Stimulated activated CD8-positive, alpha-beta memory T cell treated with anti-CD3 and anti-CD28 coated beads, Interleukin-4, amount 100 ng/mL, for 1 hour (primary cell): ENCODE data around the gene PPP2R5A.
"Not testable (repeated sequence)": the region's sequence is repeated elsewhere in the genome, so short reads cannot be mapped to it uniquely, and the experiment has no call there.

Experiments
- DNase-seq, 2 donors: peaks; one replicate each; pipeline ENCODE4 v3.0.0-alpha.2; 2020; ENCODE audit warnings: low read depth in 2 of 2, low spot score in 1 of 2

The PPP2R5A gene

GRCh38 chr1:212267460-212267859 lies 17.8 kb upstream of the PPP2R5A start:
- no peak for DNase-seq

GRCh38 chr1:212269306-212269705 lies 15.9 kb upstream of the PPP2R5A start:
- no peak for DNase-seq

DNA sequence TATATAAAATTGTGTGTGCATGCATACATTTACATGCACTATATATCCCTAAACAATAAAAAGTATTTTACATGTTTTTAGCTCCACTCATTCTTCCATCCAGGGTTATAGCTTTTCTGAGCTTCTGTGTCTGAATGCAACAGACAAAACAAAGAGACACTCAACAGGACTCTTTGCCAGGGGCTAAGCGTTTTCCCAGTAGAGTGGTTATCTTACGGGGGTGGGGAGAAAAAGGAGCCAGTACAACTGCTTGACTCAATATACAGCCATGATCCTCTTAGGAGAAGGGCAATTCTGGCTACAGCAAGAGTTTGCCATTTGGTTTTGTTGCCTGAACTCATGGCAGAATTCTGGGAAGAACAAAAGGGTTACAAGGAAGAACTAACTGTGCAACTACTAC lies 14.6 kb upstream of the PPP2R5A start:
- no peak for DNase-seq

DNA sequence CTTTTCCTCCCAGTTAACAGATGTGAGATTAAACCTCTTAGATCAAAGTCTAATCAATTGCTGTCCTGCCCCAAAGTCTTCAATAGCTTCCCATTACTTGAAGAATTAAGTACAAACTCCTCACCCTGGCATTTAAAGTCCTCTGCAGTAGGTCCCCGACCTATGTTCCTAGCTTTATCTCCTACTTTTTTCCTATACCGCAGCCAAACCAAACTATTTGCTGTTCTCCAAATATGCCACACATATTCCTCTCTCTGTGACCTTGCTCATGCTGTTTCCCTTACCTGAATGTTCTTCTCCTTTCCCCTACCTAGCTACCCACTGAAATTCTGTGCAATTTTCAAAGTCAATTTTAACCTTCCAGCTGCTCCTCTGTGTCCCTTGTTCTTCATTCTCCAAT lies 14.0 kb upstream of the PPP2R5A start:
- no peak for DNase-seq

DNA sequence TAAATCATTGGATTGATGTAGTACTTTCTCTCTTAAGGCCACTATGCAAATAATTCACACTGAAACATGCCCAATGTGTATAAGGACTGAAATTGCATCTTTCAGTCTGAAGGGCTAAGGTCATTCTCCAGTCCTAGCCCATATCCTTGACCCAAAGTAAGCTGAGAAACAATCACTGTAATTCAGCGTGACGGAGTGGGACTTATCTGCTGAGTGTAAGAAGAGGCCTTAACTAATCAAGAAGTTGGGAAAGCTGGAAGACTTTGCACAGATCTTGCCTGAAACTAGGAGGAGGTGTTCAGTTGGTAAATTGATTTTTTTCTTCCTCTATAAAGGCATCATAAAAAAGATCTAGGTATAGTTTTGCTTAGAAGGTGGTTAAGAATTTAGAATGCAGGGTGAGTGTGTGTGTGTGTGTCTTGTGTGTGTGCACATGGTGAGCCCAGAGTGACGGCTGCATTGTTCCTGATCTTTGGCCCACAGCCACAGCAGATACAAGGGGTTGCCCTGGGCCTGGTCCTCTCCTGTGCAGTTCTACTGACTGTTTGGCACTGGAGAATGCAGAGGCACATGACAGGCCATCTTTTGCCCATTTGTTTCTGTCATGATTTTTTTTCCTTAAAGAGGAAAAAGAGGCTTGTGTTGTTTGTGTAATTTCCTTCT lies 13.3 kb upstream of the PPP2R5A start:
- DNase-seq, result no peak

- DNase-seq, result no peak
Measured at GRCh38 chr1:212281590-212281989, 3.6 kb upstream of the PPP2R5A start.

- DNase-seq, result no peak
Measured at GRCh38 chr1:212283741-212284140, 1.5 kb upstream of the PPP2R5A start.

DNA sequence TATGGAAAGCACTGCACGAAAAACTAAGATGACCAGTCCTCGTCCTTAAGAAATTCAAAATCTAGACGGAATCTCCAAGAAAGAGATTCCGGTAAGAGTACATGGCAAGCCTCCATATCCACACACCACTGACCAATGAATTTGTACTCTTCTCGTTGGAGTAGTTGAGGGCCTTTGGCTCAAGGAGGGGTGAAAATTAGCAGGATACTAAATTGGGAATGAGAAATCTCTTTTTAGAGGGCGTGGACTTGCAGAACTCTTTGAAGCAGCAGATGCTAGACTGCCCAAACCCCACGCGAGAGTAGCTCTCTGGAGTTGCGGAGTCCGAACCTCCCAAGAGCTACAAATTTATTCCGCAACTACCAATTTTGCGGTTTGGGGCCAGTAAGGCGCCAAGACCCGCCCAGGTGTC lies 872 bp upstream of the PPP2R5A start:
- no peak for DNase-seq

DNA sequence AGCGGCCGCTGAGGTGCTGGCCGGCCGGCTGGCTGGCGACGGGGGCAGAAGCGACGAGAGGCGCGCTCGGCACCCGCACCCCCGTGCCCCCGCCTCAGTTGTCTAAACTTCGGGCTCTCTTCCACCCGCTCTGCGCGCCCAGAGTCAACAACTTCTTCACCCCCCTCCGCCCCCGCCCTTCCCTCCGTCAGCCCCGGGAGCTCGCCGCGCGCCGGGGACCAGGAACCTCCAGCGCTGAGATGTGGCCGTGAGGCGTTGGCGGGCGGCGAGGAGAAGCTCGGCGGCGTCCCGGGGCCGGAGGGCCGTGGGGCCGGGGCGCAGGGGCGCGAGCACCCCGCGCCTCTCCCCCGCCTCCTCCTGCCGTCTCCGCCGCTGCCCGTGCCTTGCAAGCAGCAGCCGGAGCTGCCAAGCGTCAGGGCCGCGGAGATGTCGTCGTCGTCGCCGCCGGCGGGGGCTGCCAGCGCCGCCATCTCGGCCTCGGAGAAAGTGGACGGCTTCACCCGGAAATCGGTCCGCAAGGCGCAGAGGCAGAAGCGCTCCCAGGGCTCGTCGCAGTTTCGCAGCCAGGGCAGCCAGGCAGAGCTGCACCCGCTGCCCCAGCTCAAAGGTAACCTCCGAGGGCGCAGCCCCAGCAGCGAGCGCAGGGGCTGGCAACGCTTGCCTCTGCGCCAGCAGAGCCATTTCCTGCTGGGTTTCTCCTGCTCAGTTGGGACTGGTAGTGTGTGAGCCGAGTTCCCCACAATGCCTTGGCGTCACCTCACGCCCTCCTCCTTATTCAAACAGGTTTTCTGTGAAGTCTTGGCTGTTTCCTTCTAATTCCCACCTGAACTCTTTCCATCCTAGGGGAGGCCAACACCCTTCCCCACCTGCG lies 710 bp downstream of the PPP2R5A start:
- peak; percentile 28 to 46 for DNase-seq

DNA sequence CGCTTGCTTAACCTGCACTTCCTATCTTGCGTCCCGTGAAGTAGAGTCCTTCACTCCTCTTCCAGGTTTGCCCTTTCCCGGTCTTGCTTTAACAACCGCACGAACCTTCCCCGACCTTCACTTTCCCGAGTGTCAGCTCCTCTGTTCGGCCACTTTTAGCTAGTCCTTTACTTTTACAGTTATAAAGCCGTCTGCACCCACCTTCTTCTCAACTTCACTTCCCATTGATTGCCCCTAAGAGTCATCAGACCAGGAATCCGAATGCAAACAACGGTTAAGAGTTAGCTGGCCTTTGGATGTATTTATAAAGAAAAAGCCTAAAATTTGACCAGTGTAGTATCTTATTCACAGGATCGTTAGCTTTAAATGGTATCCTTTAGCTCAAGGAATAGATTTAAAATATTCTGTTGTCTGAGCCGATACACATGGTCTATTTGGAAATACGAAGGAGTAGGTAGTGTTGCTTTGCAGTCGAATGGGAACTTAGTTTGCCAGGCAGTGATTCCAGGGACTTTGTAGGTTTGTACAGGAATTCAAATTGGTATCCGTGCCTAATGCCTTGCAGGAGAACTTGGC lies 1.4 kb downstream of the PPP2R5A start:
- no peak for DNase-seq

DNA sequence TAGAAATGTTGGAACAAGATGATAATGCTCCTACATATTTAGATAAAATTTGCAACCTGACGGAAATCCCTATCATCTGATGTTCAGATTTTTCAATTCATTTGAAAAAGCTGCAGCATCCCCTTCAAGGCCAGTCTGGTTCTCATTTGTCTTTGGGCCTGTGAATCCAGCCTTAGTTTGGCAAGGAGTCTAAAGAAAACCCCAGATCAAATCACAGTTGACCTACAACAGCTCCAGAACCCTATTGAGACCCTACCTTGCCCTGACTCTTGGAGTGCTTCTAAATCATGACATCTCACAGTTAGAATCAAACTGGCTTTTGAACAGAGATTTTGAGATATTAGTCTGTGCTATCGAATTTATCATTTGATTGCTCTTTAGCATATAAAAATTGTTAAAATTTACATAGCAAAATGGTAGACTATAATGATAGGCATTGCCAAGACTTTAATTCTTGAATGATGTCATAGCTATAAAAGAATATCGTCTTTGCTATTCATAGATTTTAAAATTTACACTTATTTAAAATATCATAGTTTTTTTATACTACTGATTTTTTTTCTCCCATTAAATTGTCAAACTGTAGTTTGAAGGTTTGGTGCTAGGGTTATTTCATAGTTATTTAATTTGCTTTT lies 2.2 kb downstream of the PPP2R5A start:
- no peak for DNase-seq

DNA sequence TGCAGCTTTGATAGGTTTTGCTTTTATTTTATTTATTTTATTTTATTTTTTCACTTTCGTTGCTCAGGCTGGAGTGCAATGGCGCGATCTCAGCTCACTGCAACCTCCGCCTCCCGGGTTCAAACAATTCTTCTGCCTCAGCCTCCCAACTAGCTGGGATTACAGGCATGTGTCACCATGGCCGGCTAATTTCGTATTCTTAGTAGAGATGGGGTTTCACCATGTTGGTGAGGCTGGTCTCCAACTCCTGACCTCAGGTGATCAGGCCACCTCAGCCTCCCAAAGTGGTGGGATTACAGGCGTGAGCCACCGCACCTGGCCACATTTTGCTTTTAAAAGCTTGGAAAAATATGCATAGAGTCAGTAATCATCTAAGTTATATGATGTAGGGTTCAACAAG lies 2.8 kb downstream of the PPP2R5A start:
- not testable (repeated sequence) for DNase-seq

- DNase-seq, result no peak
Measured at GRCh38 chr1:212288615-212289014, 3.4 kb downstream of the PPP2R5A start.

DNA sequence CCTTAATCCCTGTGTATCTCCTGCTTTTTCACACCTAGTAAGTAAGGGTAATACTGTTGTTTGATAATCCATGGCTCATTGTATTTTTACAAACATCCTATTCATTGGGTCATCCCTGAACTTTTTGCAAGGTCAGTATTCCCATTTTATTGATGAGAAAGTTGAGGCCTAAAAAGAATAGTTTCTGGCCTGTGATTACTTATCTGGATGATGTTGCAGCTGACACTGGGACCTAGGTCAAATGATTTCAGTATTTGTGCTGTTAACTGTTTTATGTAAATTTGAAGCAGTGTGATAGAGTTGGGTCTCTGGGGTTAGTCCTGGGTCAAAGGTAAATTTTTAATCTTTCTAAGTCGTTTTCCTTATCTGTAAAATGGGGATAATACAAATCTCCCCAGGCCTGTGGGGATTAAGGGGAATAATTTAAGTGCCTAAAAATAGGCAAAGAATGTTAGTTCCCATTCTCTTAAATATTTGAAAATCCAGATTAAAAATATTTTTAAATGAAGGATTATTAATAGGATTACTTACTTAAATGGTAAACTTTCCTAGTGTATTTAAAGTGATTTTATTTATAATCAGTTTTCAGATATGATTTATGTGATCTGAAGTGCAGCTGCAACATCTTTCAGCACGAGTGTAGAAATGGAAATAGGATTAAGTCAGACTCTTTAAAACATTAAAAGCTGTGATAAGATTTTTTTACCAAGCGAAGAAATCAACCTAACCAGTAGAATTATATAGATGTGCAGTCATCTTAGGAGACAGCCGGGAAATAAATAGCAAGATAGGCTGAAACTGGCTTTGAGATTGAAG lies 4.3 kb downstream of the PPP2R5A start:
- DNase-seq, result no peak

- DNase-seq, result no peak
Measured at GRCh38 chr1:212290608-212291007, 5.4 kb downstream of the PPP2R5A start.

DNA sequence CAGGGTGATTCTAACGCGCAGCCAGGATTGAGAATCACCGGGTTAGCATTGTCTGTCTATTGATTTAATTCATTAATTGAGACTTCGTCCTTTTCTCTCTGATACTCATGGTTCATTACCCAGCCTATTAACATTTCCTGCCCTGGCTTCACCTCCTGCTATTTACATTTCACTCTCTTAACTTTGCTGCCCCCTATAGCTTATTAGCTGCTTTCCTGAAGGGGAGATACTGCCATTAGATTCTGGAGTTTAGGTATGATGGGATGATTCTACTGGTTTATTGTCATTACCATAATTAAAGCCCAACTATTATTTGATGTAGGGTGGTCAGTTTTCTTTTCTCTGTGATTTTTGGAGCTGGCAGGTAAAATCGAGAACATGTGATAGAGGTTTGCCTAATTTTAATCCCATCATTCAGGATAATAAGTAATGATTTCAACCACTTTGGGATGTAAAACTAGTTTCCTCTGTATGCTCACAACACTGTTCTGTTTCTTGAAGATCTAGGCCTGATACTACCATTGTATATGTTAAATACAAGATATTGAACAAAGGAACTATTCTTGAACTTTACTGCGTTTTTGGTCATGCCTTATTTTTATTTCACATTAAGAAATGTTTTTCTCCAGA lies 6.4 kb downstream of the PPP2R5A start:
- no peak for DNase-seq

DNA sequence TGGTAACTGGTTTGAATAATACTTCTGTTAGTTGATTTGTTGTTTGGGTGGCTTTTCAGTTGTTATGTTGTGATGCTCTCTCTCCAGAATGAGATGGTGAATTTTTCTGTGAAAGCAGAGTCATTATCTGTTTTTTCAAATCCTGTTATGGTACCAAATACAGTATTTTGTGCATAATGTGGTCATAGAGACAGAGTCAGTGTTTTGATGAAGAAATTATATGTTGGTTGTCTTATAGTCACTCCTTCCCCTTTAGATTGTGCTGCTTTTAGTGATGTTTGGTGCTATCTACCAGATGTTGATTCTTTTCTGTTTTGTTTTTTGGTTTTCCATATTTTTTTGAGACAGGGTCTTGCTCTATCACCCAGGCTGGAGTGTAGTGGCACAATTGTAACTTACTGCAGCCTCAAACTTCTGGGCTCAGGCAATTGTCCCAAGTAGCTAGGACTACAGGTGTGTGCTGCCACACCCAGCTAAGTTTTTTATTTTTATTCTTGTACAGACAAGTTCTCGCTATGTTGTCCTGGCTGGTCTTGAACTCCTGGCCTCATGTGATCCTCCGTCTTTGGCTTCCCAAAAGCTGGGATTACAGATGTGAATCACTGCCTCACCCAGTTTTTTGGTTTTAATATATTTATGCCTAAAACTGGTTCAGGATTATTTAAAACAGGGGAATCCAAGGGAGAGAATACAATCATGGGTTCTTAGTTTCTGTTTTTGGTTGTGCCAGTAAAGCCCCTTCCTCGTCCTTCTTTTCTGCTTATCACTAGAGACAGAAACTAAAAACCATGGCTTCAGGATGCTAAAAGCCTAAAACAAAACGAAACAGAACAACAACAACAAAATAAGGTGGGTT lies 7.3 kb downstream of the PPP2R5A start:
- no peak for DNase-seq

- DNase-seq, result no peak
Measured at GRCh38 chr1:212293579-212293978, 8.4 kb downstream of the PPP2R5A start.

- no peak for DNase-seq
Measured at GRCh38 chr1:212294983-212295382, 9.8 kb downstream of the PPP2R5A start.

- no peak for DNase-seq
Measured at GRCh38 chr1:212295579-212295978, 10.4 kb downstream of the PPP2R5A start.
